Stimulated activated CD8-positive, alpha-beta memory T cell treated with anti-CD3 and anti-CD28 coated beads, Interleukin-15, amount 100 ng/mL, for 24 hours (primary cell): Measurements from ENCODE around the gene CAMK1.

Source experiments
- DNase-seq: peaks from one replicate; pipeline ENCODE4 v3.0.0-alpha.2; 2020; ENCODE audit warnings: low read depth

The CAMK1 gene

GRCh38 chr3:9742560-9742959 lies 27.2 kb downstream of the CAMK1 start:
- DNase-seq = no peak

DNA sequence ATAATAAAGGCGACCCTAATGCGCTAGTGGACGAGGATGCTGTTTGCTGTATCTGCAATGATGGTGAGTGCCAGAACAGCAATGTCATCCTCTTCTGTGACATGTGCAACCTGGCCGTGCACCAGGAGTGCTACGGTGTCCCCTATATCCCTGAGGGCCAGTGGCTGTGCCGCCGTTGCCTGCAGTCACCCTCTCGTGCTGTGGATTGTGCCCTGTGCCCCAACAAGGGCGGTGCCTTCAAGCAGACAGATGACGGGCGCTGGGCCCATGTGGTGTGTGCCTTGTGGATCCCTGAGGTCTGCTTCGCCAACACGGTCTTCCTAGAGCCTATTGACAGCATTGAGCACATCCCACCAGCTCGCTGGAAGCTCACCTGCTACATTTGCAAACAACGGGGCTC lies 30.6 kb downstream of the CAMK1 start:
- no peak for DNase-seq

GRCh38 chr3:9736831-9737230 lies 32.9 kb downstream of the CAMK1 start:
- DNase-seq = no peak

DNA sequence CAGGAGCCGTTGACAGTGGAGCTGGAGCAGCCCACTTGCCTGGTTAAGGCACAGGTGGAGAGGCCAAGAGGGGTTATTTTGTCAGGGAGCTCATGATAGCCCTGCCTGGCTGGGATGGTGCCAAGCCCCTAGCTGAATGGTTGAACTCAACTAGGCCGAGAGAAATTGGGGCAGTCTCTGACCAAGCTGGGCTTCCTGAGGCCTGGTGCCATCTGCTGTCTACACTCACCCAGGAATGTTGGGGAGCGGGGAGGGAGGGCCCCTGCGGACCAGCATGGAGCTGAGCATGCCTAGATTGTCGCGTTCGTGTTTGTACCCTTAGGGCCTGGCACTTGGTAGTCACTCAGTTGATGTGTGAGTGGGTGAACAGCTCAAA lies 37.0 kb downstream of the CAMK1 start:
- DNase-seq = no peak

GRCh38 chr3:9732080-9732739 lies 37.5 kb downstream of the CAMK1 start:
- DNase-seq = no peak

DNA sequence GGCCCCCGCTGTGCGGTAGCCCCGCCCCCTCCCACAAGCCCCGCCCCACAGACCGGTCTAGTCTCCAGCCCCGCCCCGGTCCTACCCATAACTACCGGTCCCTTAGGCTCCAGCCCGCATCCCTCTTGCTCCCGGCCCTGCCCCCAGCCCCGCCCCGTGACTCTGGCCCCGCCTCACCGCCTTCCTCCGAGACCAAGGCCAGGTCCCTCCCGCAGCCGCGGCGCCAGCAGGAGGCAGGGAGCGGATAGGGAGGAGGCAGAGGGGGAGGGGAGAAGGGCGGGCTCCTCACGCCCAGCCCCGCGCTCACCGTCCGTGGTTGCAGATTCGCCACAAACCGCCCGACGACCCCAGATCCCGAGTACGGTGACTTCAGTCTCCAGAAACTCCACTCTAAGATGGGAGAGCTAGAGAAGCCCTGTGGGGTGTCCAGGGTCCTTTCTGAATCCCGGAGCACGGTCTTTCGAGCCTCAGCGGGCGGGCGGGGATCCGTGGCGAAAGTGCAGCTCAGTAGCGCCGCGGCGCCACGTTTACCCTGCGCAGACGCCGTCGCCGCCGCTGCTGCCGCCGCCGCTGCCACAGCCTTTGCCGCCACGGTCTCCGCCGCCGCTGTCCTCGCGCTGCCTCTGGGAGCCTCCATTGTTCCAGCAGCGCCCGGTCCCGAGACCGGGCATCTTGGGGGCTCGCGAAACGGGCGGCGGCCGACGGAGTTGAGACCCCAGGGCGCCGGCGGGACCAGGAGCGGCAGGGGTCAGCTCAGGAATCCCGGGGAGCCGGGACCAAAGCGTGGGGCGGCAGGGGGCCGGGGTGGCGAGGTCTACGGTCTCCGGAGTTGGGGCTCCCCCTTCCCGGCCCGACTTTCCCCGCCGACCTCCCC lies 38.3 kb downstream of the CAMK1 start, which contains the start of gene BRPF1:
BRPF1 (plus strand) TSS at position 530 of the 874 bp plus-strand sequence. CDS start 2,406 bp downstream, outside the sequence.
- peak; percentile 97 for DNase-seq

- no peak for DNase-seq
Measured at GRCh38 chr3:9730657-9731205, 39.0 kb downstream of the CAMK1 start.

GRCh38 chr3:9729419-9729818 lies 40.3 kb downstream of the CAMK1 start:
- DNase-seq = no peak

GRCh38 chr3:9727743-9728142 lies 42.0 kb downstream of the CAMK1 start:
- no peak for DNase-seq

- DNase-seq = no peak
Measured at GRCh38 chr3:9727041-9727595, 42.6 kb downstream of the CAMK1 start.

GRCh38 chr3:9725775-9726515 lies 43.8 kb downstream of the CAMK1 start:
- DNase-seq = no peak

- DNase-seq = no peak
Measured at GRCh38 chr3:9721700-9722060, 48.1 kb downstream of the CAMK1 start.

GRCh38 chr3:9721015-9721699 lies 48.6 kb downstream of the CAMK1 start:
- no peak for DNase-seq

GRCh38 chr3:9718118-9718517 lies 51.6 kb downstream of the CAMK1 start:
- no peak for DNase-seq

- no peak for DNase-seq
Measured at GRCh38 chr3:9717563-9717962, 52.2 kb downstream of the CAMK1 start.

DNA sequence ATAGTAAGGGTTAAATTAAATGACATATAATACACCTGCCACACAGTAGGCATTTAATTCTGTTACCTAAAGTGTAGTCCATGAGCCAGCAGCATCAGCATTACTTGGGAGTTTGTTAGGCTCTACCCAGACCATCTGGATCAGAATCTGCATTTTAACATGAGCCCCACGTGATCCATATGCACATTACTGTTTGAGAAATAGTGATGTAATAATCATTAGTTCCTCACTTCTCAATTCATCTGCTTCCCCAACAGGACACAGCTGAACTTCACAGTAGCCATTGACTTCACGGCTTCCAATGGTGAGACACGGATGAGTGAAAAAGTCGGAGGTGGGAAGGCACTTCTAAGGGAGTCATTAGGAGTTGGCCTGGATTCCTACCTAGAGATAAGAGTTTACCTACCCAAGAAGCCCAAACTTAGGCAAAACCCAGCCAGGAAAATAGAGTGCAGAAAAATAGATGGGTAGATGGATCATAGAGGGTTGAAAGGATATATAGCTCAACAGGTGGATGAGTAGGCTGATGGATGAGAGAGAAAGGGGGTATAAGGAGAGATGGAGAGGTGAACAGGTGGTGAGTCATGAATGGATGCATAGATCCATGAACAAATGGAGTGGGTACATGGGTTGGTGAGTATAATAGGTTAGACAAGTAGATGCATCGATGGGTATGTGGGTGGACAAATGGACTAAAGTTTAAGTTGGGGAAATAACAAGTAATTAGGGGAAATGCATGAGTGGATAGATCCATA lies 52.8 kb downstream of the CAMK1 start:
- DNase-seq = no peak

- no peak for DNase-seq
Measured at GRCh38 chr3:9715764-9716437, 53.8 kb downstream of the CAMK1 start.

GRCh38 chr3:9715136-9715535 lies 54.6 kb downstream of the CAMK1 start:
- no peak for DNase-seq

DNA sequence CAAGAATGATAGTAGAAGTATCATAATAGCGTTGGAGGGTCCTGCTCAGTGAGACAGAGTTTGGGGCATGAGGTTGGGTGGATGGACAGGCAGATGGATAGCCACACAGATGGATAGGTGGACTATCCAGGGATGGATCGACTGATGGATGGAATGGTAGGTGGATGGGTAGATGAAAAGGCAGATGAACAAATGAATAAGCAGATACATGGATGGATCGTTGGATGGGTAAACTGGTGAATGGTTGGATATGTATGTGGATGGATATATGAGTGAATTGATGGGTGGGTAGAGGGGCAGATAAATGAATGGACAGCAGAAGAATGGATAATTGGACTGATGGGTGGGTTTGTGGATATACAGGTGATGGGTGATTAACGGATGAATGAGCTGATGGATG lies 56.6 kb downstream of the CAMK1 start:
- DNase-seq = no peak

DNA sequence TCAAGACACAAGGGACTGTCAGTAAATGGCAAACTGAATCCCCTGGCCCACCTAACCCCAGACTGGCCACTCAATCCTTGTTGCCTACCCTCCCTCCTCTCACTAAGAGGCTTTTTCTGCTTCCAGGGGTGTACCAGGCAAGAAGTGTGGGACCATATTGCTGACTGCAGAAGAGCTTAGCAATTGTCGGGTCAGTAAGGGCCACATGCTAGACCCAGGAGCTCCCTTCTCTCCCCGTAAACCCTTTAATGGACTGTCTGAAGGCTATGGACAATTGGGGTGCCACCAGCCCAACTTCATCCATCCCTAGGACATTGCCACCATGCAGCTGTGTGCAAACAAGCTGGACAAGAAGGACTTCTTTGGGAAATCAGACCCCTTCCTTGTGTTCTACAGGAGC lies 57.3 kb downstream of the CAMK1 start:
- DNase-seq = no peak
